HG02759 (cell line): ENCODE data around the gene ZNF195.
"Not testable (repeated sequence)": the region's sequence is repeated elsewhere in the genome, so short reads cannot be mapped to it uniquely, and the experiment has no call there.

ENCODE experiments used
- ATAC-seq: cut with Tn5 transposase; IDR thresholded peaks from one replicate; pipeline ENCODE4 v1.9.1; 2021; ENCODE audit warnings: mild to moderate bottlenecking, moderate library complexity; ENCODE audit not compliant: unreplicated experiment

Gene ZNF195

DNA sequence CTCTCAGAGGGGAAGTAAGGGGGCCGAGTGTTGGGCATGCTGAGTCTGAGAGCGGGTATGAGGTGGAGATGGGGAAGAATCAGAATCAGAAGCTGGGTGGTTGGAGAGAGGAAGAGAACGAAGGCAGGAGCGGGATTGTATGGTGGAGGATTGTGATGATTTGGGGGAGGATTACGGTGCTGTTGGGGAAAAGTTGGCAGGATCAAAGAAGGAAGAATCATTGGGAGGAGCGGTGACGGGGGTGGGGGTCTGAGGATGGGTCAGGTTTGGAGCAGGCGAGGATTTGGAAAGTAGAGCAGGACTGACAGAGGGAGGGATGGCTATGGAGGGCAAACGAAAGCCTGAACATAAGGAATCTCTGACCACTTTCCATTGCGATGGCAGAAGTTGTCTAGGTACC lies 22.1 kb downstream of the ZNF195 start:
- no peak for ATAC-seq

DNA sequence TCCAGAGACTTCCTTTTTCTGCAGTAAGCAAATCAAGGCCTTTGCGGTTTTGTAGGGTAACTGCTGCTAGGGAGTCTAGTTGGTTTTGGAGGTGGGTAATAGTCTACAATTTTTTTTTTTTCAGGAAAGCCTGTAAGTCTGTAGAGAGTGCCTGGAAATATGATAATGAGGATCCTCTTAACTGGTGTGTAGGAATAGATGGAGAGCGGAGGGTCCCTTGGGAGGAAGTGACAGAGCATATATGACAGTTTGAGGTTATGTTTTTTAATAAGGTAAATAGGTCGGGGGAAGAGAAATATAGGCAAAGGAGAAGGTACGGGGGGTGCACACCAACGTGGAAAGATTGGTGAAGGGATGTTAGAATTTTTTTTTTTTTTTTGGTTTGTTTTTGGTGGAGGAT lies 25.9 kb downstream of the ZNF195 start:
- ATAC-seq = no peak

DNA sequence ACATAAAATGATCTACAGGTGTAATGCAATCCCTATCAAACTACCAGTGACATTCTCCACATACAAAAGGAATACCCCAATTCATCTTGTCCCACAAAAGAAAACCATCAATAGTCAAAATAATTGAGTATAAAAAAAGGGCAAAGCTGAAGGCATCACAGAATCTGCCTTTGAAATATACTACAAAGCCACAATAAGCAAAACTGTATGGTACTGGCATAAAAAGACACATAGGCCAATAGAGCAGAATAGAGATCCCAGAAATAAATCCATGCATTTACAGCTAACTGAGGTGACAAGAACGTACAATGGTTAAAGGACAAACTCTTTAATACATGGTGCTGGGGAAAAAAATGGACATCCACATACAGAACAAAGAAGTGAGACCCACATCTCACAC lies 31.8 kb downstream of the ZNF195 start:
- no peak for ATAC-seq

GRCh38 chr11:3346587-3346986 lies 32.4 kb downstream of the ZNF195 start:
- ATAC-seq = no peak

DNA sequence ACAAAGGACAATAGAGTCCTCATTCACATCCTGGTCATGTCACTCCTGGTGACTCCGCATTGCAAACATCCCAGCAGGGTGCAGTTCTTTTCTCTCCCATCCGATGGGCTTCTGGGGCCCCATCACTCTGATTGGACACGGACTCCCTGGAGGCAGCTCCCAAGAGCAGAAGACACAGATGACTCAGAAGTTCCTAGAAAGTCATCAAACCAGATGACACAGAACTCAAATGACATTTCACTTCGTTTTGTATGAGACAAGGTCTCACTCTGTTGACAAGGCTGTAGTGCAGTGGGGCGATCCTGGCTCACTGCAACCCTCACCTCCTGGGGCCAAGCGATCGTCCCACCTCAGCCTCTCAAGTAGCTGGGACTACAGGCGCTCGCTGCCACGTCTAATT lies 33.2 kb downstream of the ZNF195 start:
- no peak for ATAC-seq

DNA sequence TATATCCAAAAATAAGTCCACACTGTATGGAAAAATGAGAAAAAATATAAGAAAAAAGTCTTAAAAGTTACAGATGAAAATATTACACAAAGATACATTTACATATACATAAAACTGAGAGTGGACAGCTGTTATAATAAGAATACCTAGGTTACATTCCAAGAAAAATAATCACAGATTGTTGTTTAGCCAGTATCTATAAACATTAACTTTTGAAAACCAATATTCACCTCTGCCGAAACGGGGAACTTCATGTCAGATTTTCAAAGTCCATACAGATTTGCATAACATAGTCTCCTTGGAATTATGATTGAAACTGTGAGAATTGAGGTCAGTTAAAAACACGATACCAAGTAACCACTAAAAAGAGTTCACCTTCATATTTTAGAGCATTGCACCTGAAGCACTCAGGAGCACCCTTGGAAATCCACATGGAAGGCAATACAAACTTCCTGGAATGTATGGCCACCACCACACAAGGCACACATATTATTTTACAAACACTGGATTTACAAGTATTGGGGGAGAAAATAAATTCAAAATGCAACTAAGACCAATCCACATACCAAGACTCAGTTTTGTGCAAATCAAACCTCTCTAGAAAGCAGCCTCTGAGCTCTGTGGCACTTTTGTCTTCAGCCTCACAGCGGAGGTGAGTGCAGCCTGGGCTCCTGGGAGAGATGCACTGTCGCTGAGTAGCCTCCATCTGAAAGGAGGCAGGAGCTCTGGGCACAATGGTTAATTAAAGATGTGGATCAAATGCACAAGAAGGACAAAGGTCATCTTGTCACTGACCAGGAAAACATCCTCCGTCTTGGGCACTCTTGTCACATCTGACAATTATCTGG lies 34.4 kb downstream of the ZNF195 start:
- no peak for ATAC-seq

DNA sequence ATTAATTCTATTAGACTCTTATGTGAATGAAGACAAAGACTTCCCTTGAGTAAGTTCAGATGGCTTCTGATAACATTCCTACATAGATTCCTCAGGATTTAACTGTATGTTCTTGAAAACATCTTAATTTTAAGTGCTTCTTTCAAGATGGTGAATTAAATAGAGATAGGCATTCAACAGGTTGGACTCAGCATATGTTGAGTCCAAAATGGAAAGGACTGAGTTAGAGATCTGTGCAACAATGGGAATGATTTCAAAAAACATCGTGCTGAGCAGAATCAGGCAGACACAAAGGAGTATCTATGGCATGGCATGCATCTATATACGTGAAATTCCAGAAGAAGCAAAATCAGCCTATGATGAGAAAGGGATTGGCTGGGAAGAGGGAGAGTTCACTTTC lies 36.2 kb downstream of the ZNF195 start:
- no peak for ATAC-seq

DNA sequence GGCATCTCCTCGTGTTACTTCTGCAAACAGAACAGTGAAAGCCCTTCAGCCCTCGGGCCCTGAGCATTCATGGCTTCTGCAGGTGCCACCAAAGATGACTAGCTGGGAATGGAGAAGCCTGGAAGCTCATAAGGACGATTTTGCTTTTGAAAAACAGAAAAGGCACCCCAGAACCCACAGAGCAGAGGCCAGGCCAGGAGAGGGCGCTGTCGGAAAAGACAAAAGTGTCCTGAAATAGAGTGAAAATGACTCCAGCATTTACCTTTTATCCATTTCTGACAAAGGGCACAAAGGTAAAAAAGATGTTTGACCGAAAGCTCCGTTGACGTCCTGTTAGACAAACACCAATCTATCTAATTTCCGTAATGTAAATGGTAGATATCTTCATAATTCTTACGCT lies 37.6 kb downstream of the ZNF195 start:
- no peak for ATAC-seq

- no peak for ATAC-seq
Measured at GRCh38 chr11:3340025-3340424, 38.9 kb downstream of the ZNF195 start.

DNA sequence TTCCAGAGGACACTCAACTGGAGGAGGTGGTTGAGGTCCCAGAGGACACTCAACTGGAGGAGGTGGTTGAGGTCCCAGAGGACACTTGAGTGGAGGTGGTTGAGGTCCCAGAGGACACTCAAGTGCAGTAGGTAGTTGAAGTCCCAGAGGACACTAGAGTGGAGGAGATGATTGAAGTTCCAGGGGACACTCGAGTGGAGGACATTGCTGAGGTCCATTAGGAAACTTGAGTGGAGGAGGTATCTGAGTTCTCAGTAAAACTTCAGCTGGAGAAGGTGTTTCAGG lies 39.7 kb downstream of the ZNF195 start:
- no peak for ATAC-seq

GRCh38 chr11:3338569-3339339 lies 40.2 kb downstream of the ZNF195 start:
- no peak for ATAC-seq

GRCh38 chr11:3336420-3336819 lies 42.5 kb downstream of the ZNF195 start:
- not testable (repeated sequence) for ATAC-seq

- ATAC-seq = not testable (repeated sequence)
Measured at GRCh38 chr11:3333157-3333556, 45.8 kb downstream of the ZNF195 start.

DNA sequence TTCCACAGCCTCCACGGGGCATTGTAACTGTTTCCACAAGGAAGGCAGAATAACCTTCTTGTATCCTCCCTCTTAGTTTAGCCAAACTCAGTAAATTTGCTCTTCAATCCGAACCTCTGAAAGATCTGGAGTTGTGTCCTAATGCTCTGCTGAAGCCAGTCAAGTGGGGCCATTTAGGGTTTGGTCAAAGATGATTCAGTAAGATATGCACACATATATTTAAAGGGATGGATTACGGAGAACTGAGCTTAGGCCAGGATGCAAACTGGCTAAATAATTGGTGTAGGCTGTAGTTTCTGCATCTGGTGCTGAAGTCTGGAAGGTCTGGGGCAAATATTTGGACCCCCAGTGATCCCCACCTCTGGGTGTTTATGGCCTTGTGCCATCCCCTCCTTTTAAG lies 47.9 kb downstream of the ZNF195 start:
- not testable (repeated sequence) for ATAC-seq

GRCh38 chr11:3330064-3330463 lies 48.9 kb downstream of the ZNF195 start:
- not testable (repeated sequence) for ATAC-seq

GRCh38 chr11:3328503-3328902 lies 50.4 kb downstream of the ZNF195 start:
- not testable (repeated sequence) for ATAC-seq

DNA sequence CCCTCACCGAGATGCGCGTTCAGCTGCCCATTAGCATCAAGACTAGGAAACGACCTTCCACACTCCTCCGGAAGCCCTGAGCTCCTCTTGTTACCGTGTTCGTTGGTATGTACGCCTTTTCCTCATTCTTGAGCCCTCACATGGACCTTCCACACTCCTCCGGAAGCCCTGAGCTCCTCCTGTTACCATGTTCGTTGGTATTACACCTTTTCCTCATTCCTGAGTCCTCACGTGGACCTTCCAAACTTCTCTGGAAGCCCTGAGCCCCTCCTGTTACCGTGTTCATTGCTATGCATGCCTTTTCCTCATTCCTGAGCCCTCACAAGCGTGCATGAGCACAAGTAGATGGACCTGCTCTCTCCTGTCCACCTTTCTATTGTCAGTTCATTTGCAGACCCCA lies 52.5 kb downstream of the ZNF195 start:
- ATAC-seq = not testable (repeated sequence)

DNA sequence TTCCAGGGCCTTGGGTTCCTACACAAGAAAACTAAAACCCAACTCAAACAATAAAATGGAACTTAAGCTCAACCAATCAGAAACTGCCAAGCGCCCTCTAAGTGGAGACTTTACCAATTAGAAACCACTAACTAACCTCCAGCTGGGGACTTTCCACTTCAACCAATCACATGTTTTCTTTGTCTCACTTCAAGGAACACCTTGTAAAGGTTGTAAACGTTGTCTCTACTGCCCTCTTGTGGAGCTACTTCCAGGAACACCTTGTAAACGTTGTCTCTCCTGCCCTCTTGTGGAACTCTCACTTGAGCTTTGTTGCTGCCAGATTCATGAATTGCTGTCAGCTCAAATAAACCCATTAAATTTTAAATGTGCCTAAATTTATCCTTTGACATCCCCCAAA lies 54.2 kb downstream of the ZNF195 start:
- ATAC-seq = not testable (repeated sequence)
